GM23248 (cell line): Measurements from ENCODE around the gene HNRNPM. TPM values are rescaled to one million over a fixed set of nuclear protein-coding genes. Genes with fewer than 3 reads are reported as not detected.

ENCODE experiments used
- DNase-seq: peaks from one replicate; pipeline ENCODE4 v3.0.0-alpha.2; 2015
- H2AFZ ChIP-seq: fragments of 200-600 bp; sonication (generic); 2 replicates; pipeline ENCODE4 v1.6.1; 2016; ENCODE audit warnings: antibody characterized with exemption
- H3F3A ChIP-seq: fragments of 200-600 bp; sonication (generic); 2 replicates; pipeline ENCODE4 v1.6.1; 2016; ENCODE audit warnings: mild to moderate bottlenecking, antibody characterized with exemption, mixed run types; ENCODE audit not compliant: insufficient read depth
- H3K27ac ChIP-seq: fragments of 200-600 bp; sonication (generic); 2 replicates; pipeline ENCODE4 v1.5.1; 2016; ENCODE audit warnings: mild to moderate bottlenecking
- H3K27me3 ChIP-seq: fragments of 200-600 bp; sonication (generic); replicated peaks from 2 replicates; pipeline ENCODE4 v1.6.1; 2016; ENCODE audit warnings: mild to moderate bottlenecking; ENCODE audit not compliant: insufficient read depth
- H3K36me3 ChIP-seq: fragments of 200-600 bp; sonication (generic); 2 replicates; pipeline ENCODE4 v1.6.1; 2016; ENCODE audit warnings: low read depth, mild to moderate bottlenecking
- H3K4me1 ChIP-seq: fragments of 200-600 bp; sonication (generic); 2 replicates; pipeline ENCODE4 v1.6.1; 2016; ENCODE audit warnings: mild to moderate bottlenecking; ENCODE audit not compliant: insufficient read depth
- H3K4me2 ChIP-seq: fragments of 200-600 bp; sonication (generic); one replicate; pipeline ENCODE4 v1.6.1; 2016; ENCODE audit warnings: mild to moderate bottlenecking; ENCODE audit not compliant: unreplicated experiment
- H3K4me3 ChIP-seq: fragments of 200-600 bp; sonication (generic); 2 replicates; pipeline ENCODE4 v1.5.1; 2016; ENCODE audit warnings: mild to moderate bottlenecking
- H3K79me2 ChIP-seq: fragments of 200-600 bp; sonication (generic); 2 replicates; pipeline ENCODE4 v1.6.1; 2016; ENCODE audit warnings: mild to moderate bottlenecking; ENCODE audit not compliant: insufficient read depth
- H3K9ac ChIP-seq: fragments of 200-600 bp; sonication (generic); 2 replicates; pipeline ENCODE4 v1.6.1; 2016; ENCODE audit warnings: mild to moderate bottlenecking
- H3K9me2 ChIP-seq: fragments of 200-600 bp; sonication (generic); 2 replicates; pipeline ENCODE4 v1.6.1; 2016; ENCODE audit warnings: mixed run types, mild to moderate bottlenecking, moderate library complexity; ENCODE audit not compliant: insufficient read depth
- H3K9me3 ChIP-seq: fragments of 200-600 bp; sonication (generic); one replicate; pipeline ENCODE4 v1.6.1; 2017; ENCODE audit warnings: low read depth
- H4K20me1 ChIP-seq: fragments of 200-600 bp; sonication (generic); 2 replicates; pipeline ENCODE4 v1.6.0; 2016; ENCODE audit not compliant: insufficient read depth
- EZH2 ChIP-seq: fragments of 200-600 bp; sonication (generic); IDR thresholded peaks from 2 replicates; pipeline ENCODE4 v1.6.1; 2018; ENCODE audit warnings: antibody characterized with exemption, mild to moderate bottlenecking; ENCODE audit not compliant: insufficient read depth, poor library complexity, severe bottlenecking
- EZH2phosphoT487 ChIP-seq: fragments of 200-600 bp; sonication (generic); IDR thresholded peaks from 2 replicates; pipeline ENCODE4 v1.6.1; 2018; ENCODE audit warnings: antibody characterized with exemption, moderate library complexity, mild to moderate bottlenecking, low read depth; ENCODE audit not compliant: insufficient read depth
- WGBS, 2 experiments: methylation state at CpG; one replicate each; pipeline ENCODE4 v1.1.6; 2015 to 2017; ENCODE audit warnings: low lambda C conversion rate in 2 of 2, low coverage in 1 of 2; ENCODE audit errors: missing lambda C conversion rate in 2 of 2; 5-methylcytosine and 5-hydroxymethylcytosine counted together
- in situ Hi-C: fragments of 300-500 bp; cut with MboI; formaldehyde crosslinking; loops from 2 replicates; pipeline ENCODE4 v1.15.0; 2020
- polyA plus RNA-seq: library from polyadenylated mRNA; unstranded; fragments of >200 nt; fragmentation: Nextera tagmentation; extraction: Ambion mirVana; gene quantifications from 2 replicates; pipeline ENCODE4 v1.2.1, GENCODE V29; 2016
- total RNA-seq: library from RNA; depleted of rRNA; stranded (reverse); fragments of >200 nt; shearing (Covaris generic); gene quantifications from 2 replicates; pipeline ENCODE4 v1.2.3, GENCODE V29; 2014

The HNRNPM gene
- total and polyA plus RNA-seq, 2 experiments from 2014 or later: 71.0 to 116 TPM

- WGBS, 2 experiments: 98 to 99% methylated on average over 27 to 34 of the region's 34 CpGs
- no peaks in the 10 kb centered on the region for H3K9me3 ChIP-seq
- no peak for DNase-seq
- H4K20me1 ChIP-seq: no peaks in the 10 kb centered on the region
- H3K4me1 ChIP-seq: peaks cover 9% of the 10 kb centered on the region
- no peak overlapping the region for H3K4me2 ChIP-seq
- H3K27me3 ChIP-seq: no peaks in the 10 kb centered on the region
- in situ Hi-C loops: no loop called here
- H3K79me2 ChIP-seq: peaks cover 58% of the 10 kb centered on the region
- H3K36me3 ChIP-seq: no peaks in the 10 kb centered on the region
- H3K9me2 ChIP-seq: no peaks in the 10 kb centered on the region
- TF ChIP-seq EZH2phosphoT487 (no peak), EZH2 (no peak)
- H3K9ac ChIP-seq: no peak overlapping the region
- no peak overlapping the region for H3K27ac ChIP-seq
- no peak overlapping the region for H3K4me3 ChIP-seq
- H3F3A ChIP-seq: peaks cover 1% of the 10 kb centered on the region; the same call in 1 of the 2 replicates
- H2AFZ ChIP-seq: no peak overlapping the region
These were observed 45.0 kb upstream of the HNRNPM start for GRCh38 chr19:8399681-8400188.

- no peak overlapping the region for H3K27ac ChIP-seq
- H3K27me3 ChIP-seq: no peaks in the 10 kb centered on the region
- no peak for DNase-seq
- peaks cover 37% of the 10 kb centered on the region for H3K79me2 ChIP-seq
- no peak overlapping the region for H3K4me2 ChIP-seq
- no peak overlapping the region for H2AFZ ChIP-seq
- in situ Hi-C loops: no loop called here
- no peaks in the 10 kb centered on the region for H3F3A ChIP-seq
- H4K20me1 ChIP-seq: no peaks in the 10 kb centered on the region
- H3K9me2 ChIP-seq: no peaks in the 10 kb centered on the region
- H3K4me1 ChIP-seq: peaks cover 3% of the 10 kb centered on the region; the same call in 1 of the 2 replicates
- WGBS, 2 experiments: 90 to 93% methylated on average over 21 of the region's 21 CpGs
- no peak overlapping the region for H3K4me3 ChIP-seq
- H3K36me3 ChIP-seq: no peaks in the 10 kb centered on the region
- no peaks in the 10 kb centered on the region for H3K9me3 ChIP-seq
- no peak overlapping the region for H3K9ac ChIP-seq
- TF ChIP-seq EZH2 (no peak), EZH2phosphoT487 (no peak)
These were observed 42.8 kb upstream of the HNRNPM start for GRCh38 chr19:8401981-8402411.

GRCh38 chr19:8403098-8403819 lies 41.5 kb upstream of the HNRNPM start:
- Histone ChIP-seq H3K36me3 (no peaks in the 10 kb centered on the region), H3K27ac (no peak overlapping the region)
- in situ Hi-C loops: no loop called here

DNA sequence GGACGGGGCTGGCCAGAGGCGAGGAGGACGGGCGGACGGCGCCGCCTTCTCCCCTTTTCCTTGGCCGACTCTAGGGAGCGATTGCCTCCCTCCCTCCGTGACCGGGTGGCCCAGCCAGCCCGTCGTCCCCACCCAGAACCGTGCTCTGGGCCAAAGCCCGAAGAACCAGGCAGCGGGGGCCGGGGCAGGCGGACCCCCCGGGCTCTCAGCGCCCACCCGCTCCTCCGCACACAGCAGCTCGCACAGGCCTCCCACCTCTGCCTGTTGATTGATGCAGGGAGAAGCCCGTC lies 41.0 kb upstream of the HNRNPM start:
- H3K36me3 ChIP-seq: no peaks in the 10 kb centered on the region
- no peak overlapping the region for H3K4me2 ChIP-seq
- H3K4me1 ChIP-seq: no peaks in the 10 kb centered on the region
- H3K27ac ChIP-seq: no peak overlapping the region
- WGBS, 2 experiments: 74 to 88% methylated on average over 7 to 24 of the region's 24 CpGs
- in situ Hi-C loops: no loop called here
- H3K9me3 ChIP-seq: no peaks in the 10 kb centered on the region
- H2AFZ ChIP-seq: no peak overlapping the region
- H3K79me2 ChIP-seq: peaks cover 19% of the 10 kb centered on the region; the same call in 1 of the 2 replicates
- H3K9me2 ChIP-seq: no peaks in the 10 kb centered on the region
- no peak overlapping the region for H3K4me3 ChIP-seq
- no peaks in the 10 kb centered on the region for H3K27me3 ChIP-seq
- H4K20me1 ChIP-seq: no peaks in the 10 kb centered on the region
- TF ChIP-seq EZH2phosphoT487: no peak
- TF ChIP-seq EZH2: no peak
- DNase-seq: no peak
- H3F3A ChIP-seq: no peaks in the 10 kb centered on the region
- H3K9ac ChIP-seq: no peak overlapping the region

More at GRCh38 chr19:8403098-8403819, 41.5 kb upstream of the HNRNPM start:
- Histone ChIP-seq H4K20me1 (no peaks in the 10 kb centered on the region), H2AFZ (no peak overlapping the region), H3K4me2 (no peak overlapping the region), H3K9me3 (no peaks in the 10 kb centered on the region), H3K79me2 (peaks cover 24% of the 10 kb centered on the region; the same call in 1 of the 2 replicates), H3K9me2 (no peaks in the 10 kb centered on the region), H3K4me1 (no peaks in the 10 kb centered on the region), H3K9ac (no peak overlapping the region), H3K4me3 (no peak overlapping the region), H3F3A (no peaks in the 10 kb centered on the region), H3K27me3 (no peaks in the 10 kb centered on the region)
- TF ChIP-seq EZH2 (no peak), EZH2phosphoT487 (no peak)
- no peak for DNase-seq
- 91 to 93% methylated on average over 29 to 42 of the region's 44 CpGs for WGBS, 2 experiments
